Smooth muscle cell (in vitro differentiated cells): Measurements from ENCODE around the gene ZC3H13. TPM values are rescaled to one million over a fixed set of nuclear protein-coding genes. Genes with fewer than 3 reads are reported as not detected.

ENCODE experiments used
- DNase-seq: peaks from one replicate; lab custom pipeline; 2025; ENCODE audit not compliant: unreplicated experiment; lab: John Stamatoyannopoulos, UW
- H2AFZ ChIP-seq: fragments of 200-600 bp; sonication (generic); 2 replicates; pipeline ENCODE4 v1.6.0; 2016; ENCODE audit warnings: antibody characterized with exemption, low read depth, mild to moderate bottlenecking
- H3F3A ChIP-seq: fragments of 200-600 bp; sonication (generic); 2 replicates; pipeline ENCODE4 v1.6.0; 2017; ENCODE audit warnings: antibody characterized with exemption, low read depth
- H3K27ac ChIP-seq: fragments of 200-600 bp; sonication (generic); 2 replicates; pipeline ENCODE4 v1.5.1; 2016; ENCODE audit warnings: low read depth, mild to moderate bottlenecking
- H3K27me3 ChIP-seq: fragments of 200-600 bp; sonication (generic); 2 replicates; pipeline ENCODE4 v1.6.1; 2016; ENCODE audit warnings: low read depth, mild to moderate bottlenecking
- H3K36me3 ChIP-seq: fragments of 200-600 bp; sonication (generic); 2 replicates; pipeline ENCODE4 v1.5.1; 2016; ENCODE audit warnings: low read depth
- H3K4me1 ChIP-seq: fragments of 200-600 bp; sonication (generic); 2 replicates; pipeline ENCODE4 v1.5.1; 2016; ENCODE audit warnings: low read depth
- H3K4me2 ChIP-seq: fragments of 200-600 bp; sonication (generic); 2 replicates; pipeline ENCODE4 v1.6.0; 2016; ENCODE audit warnings: mild to moderate bottlenecking
- H3K4me3 ChIP-seq: fragments of 200-600 bp; sonication (generic); 2 replicates; pipeline ENCODE4 v1.5.1; 2016; ENCODE audit warnings: mild to moderate bottlenecking
- H3K79me2 ChIP-seq: fragments of 200-600 bp; sonication (generic); 2 replicates; pipeline ENCODE4 v1.6.0; 2016; ENCODE audit warnings: low read depth, mild to moderate bottlenecking
- H3K9ac ChIP-seq: fragments of 200-600 bp; sonication (generic); 2 replicates; pipeline ENCODE4 v1.6.0; 2016; ENCODE audit warnings: low read depth
- H3K9me3 ChIP-seq: fragments of 200-600 bp; sonication (generic); replicated peaks from 2 replicates; pipeline ENCODE4 v1.5.1; 2016; ENCODE audit warnings: low read depth
- H4K20me1 ChIP-seq: fragments of 200-600 bp; sonication (generic); 2 replicates; pipeline ENCODE4 v1.6.0; 2016; ENCODE audit warnings: low read depth
- WGBS: methylation state at CpG from one replicate; pipeline ENCODE4 v1.1.7; 2016; ENCODE audit warnings: low lambda C conversion rate; 5-methylcytosine and 5-hydroxymethylcytosine counted together
- polyA plus RNA-seq: library from polyadenylated mRNA; unstranded; fragments of >200 nt; fragmentation: Nextera tagmentation; extraction: Ambion mirVana; gene quantifications from 2 replicates; pipeline ENCODE4 v1.2.1, GENCODE V29; 2016
- total RNA-seq: library from RNA; depleted of rRNA; stranded (reverse); fragments of >200 nt; gene quantifications from 2 replicates; pipeline ENCODE4 v1.2.3, GENCODE V29; 2014
- TF ChIP-seq, protein P1 (sequence below): fragments of 200-600 bp; sonication (generic); IDR thresholded peaks from 2 replicates; pipeline ENCODE4 v1.5.1; 2017; ENCODE audit warnings: borderline replicate concordance, mild to moderate bottlenecking, antibody characterized with exemption; ENCODE audit not compliant: insufficient read depth, poor library complexity, severe bottlenecking

The ZC3H13 gene
- total and polyA plus RNA-seq, 2 experiments from 2014 or later = 20.4 to 37.7 TPM

DNA sequence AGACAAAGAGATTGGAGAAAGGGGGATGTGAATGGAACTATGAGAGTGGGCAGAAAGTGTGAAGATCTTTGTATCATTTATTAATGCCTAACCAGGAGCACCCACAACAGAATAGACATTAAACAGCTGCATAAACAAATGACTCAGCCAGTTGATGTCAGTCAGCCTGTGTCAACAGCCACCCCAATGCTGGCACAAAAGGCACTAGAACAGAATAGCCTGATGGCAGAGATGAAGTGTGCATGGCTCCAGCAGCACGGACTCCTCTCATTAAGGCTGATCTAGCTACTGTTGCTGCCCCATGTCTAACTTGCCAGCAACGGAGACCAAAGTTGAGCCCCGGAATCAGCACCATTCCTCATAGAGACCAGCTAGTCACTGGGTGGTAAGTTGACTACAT, 44.5 kb upstream of the ZC3H13 start:
- Histone ChIP-seq H3K4me1 (no peaks in the 10 kb centered on the region), H3K79me2 (no peaks in the 10 kb centered on the region), H4K20me1 (no peaks in the 10 kb centered on the region), H3K4me3 (no peak overlapping the region), H3K36me3 (no peaks in the 10 kb centered on the region), H3K27me3 (peaks cover 12% of the 10 kb centered on the region), H3K9me3 (no peaks in the 10 kb centered on the region), H3F3A (no peaks in the 10 kb centered on the region), H3K27ac (no peak overlapping the region), H3K9ac (no peak overlapping the region), H2AFZ (no peak overlapping the region), H3K4me2 (no peak overlapping the region)
- WGBS = 67% methylated on average over 3 of the region's 3 CpGs
- DNase-seq = no peak
- TF ChIP-seq, protein P1, sequence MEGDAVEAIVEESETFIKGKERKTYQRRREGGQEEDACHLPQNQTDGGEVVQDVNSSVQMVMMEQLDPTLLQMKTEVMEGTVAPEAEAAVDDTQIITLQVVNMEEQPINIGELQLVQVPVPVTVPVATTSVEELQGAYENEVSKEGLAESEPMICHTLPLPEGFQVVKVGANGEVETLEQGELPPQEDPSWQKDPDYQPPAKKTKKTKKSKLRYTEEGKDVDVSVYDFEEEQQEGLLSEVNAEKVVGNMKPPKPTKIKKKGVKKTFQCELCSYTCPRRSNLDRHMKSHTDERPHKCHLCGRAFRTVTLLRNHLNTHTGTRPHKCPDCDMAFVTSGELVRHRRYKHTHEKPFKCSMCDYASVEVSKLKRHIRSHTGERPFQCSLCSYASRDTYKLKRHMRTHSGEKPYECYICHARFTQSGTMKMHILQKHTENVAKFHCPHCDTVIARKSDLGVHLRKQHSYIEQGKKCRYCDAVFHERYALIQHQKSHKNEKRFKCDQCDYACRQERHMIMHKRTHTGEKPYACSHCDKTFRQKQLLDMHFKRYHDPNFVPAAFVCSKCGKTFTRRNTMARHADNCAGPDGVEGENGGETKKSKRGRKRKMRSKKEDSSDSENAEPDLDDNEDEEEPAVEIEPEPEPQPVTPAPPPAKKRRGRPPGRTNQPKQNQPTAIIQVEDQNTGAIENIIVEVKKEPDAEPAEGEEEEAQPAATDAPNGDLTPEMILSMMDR = no peak

DNA sequence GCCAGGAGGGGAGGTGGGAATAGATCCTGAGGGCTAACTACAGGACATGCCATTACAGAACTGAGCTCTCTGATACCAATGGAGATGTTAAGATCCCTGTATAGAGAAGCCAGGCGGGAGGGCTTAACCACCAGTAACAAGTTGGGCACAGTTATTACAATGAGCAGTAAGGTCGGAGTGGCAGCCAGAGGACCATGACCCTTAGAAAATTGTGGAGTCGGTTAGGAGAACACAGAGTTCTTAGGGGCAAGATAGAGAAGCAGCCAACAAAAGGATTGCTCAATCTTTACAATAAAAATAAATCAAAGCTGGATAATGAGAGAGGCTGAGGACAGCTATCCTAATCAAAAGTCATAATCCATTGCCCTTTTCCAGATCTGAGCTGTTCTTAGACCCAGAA, 41.9 kb upstream of the ZC3H13 start:
- WGBS = 89% methylated on average over 3 of the region's 3 CpGs
- Histone ChIP-seq H4K20me1 (no peaks in the 10 kb centered on the region), H3K9me3 (no peaks in the 10 kb centered on the region), H3K9ac (no peak overlapping the region), H3K4me3 (no peak overlapping the region), H3K4me2 (no peak overlapping the region), H3K79me2 (no peaks in the 10 kb centered on the region), H3K4me1 (no peaks in the 10 kb centered on the region), H2AFZ (no peak overlapping the region), H3K27me3 (peaks cover 12% of the 10 kb centered on the region), H3K36me3 (no peaks in the 10 kb centered on the region), H3K27ac (no peak overlapping the region), H3F3A (no peaks in the 10 kb centered on the region)
- TF ChIP-seq, protein P1 = no peak
- no peak for DNase-seq

DNA sequence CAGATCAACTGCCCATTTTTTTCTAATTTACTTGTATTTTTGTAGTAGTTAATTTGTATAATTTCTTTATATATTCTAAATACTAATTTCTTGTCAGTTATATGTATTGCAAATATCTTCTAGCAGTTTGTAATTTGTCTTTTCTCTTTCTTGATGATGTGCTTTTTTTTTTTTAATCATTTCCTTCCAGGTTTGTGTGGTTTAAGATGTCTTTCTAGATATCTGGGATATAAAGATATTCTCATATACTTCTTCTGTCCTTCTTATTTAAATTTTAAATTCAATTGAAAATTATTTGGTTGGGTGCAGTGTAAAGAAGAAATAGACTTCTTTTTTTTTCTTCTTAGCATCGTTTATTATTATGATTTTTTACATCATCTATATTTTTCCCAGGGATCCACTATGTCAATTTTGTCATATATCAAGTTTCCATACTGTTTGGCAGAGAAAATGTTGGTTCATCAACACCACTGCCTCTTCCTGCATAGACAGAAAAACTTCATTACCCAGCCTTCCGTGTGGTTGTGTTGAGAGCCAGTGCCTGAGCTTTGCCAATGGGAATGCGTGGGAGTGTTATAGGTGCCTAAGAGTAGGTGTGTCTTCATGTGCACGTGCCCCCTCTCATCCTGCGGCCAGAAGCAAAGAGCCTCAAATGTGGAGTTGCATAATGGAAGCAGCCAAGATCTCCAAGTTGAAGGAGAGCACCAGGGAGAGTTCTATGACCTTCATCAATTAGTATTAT, 36.4 kb upstream of the ZC3H13 start:
- Histone ChIP-seq H3K27me3 (peaks cover 12% of the 10 kb centered on the region), H2AFZ (no peak overlapping the region), H3K9me3 (no peaks in the 10 kb centered on the region), H3K36me3 (no peaks in the 10 kb centered on the region), H3K79me2 (no peaks in the 10 kb centered on the region), H3K4me2 (no peak overlapping the region), H3K4me1 (no peaks in the 10 kb centered on the region), H3K27ac (no peak overlapping the region), H3K9ac (no peak overlapping the region), H3K4me3 (no peak overlapping the region), H3F3A (no peaks in the 10 kb centered on the region), H4K20me1 (no peaks in the 10 kb centered on the region)
- DNase-seq = no peak
- 76% methylated on average over 5 of the region's 5 CpGs for WGBS
- TF ChIP-seq, protein P1 = no peak

DNA sequence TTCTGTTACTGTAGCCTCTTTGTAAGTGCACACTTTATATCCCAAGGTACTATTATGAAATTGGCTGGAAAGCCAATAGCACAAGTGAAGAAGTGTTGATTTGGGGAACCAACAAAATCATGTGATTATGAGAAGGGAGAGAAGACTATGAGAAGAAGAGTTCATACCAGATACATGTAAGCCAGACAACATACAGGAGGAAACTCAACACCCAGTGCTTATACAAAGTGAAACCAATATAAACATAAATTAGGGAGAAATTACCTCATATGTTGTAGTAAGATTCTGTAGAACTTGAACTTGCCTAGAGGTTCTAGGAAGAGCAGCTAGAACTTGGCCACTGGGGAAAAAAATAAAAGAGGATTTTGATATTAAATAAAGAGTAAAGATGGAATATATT, 34.9 kb upstream of the ZC3H13 start:
- Histone ChIP-seq H3K4me3 (no peak overlapping the region), H3K4me2 (no peak overlapping the region), H3K9me3 (no peaks in the 10 kb centered on the region), H3K27ac (no peak overlapping the region), H3K9ac (no peak overlapping the region), H3F3A (no peaks in the 10 kb centered on the region), H3K4me1 (no peaks in the 10 kb centered on the region), H3K27me3 (no peaks in the 10 kb centered on the region), H3K79me2 (no peaks in the 10 kb centered on the region), H4K20me1 (no peaks in the 10 kb centered on the region), H2AFZ (no peak overlapping the region), H3K36me3 (no peaks in the 10 kb centered on the region)
- no peak for DNase-seq
- TF ChIP-seq, protein P1 = no peak
